Measurements from ENCODE around the gene SYNDIG1L. TPM values are rescaled to one million over a fixed set of nuclear protein-coding genes. Genes with fewer than 3 reads are reported as not detected.

Gene SYNDIG1L
- total and polyA plus RNA-seq, 2 of the 4 experiments (the other 2 are of a cell fraction), result not detected

GRCh38 chr14:74419086-74419485 is 6.9 kb downstream of the SYNDIG1L start:
- intact Hi-C loops (cut with micrococcal nuclease) (no loop called here), in situ Hi-C loops (cut with MboI; ENCODE audit: low sequenced_read_pairs) (no loop called here), dilution Hi-C loops (cut with HindIII; ENCODE audit: low sequenced_read_pairs, unreplicated experiment) (no loop called here)
- CTCF ChIA-PET, result no interaction called here
- POLR2A ChIA-PET (ENCODE audit: unreplicated experiment), result no interaction called here
- Histone ChIP-seq H3K4me3 (ENCODE audit: insufficient read depth, low read depth, low read length) (no peak overlapping the region), H2BK120ac (ENCODE audit: low read depth, low read length) (no peak overlapping the region), H2AK5ac (ENCODE audit: low read depth, low read length) (no peak overlapping the region), H3K27ac (ENCODE audit: insufficient read depth, low read length) (no peak overlapping the region), H3K36me3 (ENCODE audit: control insufficient read depth, insufficient read depth, low read length) (no peaks in the 10 kb centered on the region), H2BK20ac (ENCODE audit: low read depth, low read length) (no peak overlapping the region), H3K4ac (ENCODE audit: low read depth, low read length) (no peak overlapping the region), H3K4me2 (ENCODE audit: low read depth, low read length) (no peak overlapping the region), H4K20me1 (ENCODE audit: insufficient read depth, low read length) (no peaks in the 10 kb centered on the region), H3K9me3 (ENCODE audit: control insufficient read depth, insufficient read depth, low read length) (peaks cover 2% of the 10 kb centered on the region; the same call in 1 of the 2 replicates), H3K79me1 (ENCODE audit: low read depth in 1 of 2, low read length in 2 of 2) (no peaks in the 10 kb centered on the region), H2AK9ac (replicated peaks; ENCODE audit: low read depth, low read length, poor library complexity) (no peak overlapping the region), H4K8ac (ENCODE audit: low read depth in 2 of 2, low read length in 2 of 2) (no peak overlapping the region), H4K5ac (ENCODE audit: low read depth, low read length) (no peak overlapping the region), H3K27me3 (ENCODE audit: control insufficient read depth, insufficient read depth, low read length) (peaks cover 71% of the 10 kb centered on the region), H2BK5ac (ENCODE audit: low read depth, low read length, poor library complexity, severe bottlenecking) (no peak overlapping the region), H2BK15ac (ENCODE audit: low read depth, low read length) (no peak overlapping the region), H3K9me1 (ENCODE audit: insufficient read depth, low read length) (no peaks in the 10 kb centered on the region), H4K91ac (ENCODE audit: insufficient read depth, low read depth, low read length) (no peak overlapping the region), H3K14ac (replicated peaks; ENCODE audit: low read depth, low read length) (no peak overlapping the region), H3K9ac (ENCODE audit: low read depth, low read length) (no peak overlapping the region), H3K56ac (ENCODE audit: extremely low read depth, insufficient read depth, low read length) (no peak overlapping the region), H3K23ac (ENCODE audit: low read depth, low read length) (no peak overlapping the region), H2AFZ (replicated peaks; ENCODE audit: low read length, poor library complexity) (peak overlapping the region; percentile 17), H3K4me1 (ENCODE audit: control insufficient read depth, insufficient read depth, low read length) (no peaks in the 10 kb centered on the region), H3K18ac (ENCODE audit: low read depth, low read length) (no peak overlapping the region)
- 50% methylated on average over 2 of the region's 5 CpGs; no CpG with 5 or more reads in 1 of the 2 experiments for WGBS, 2 experiments (ENCODE audit: extremely low coverage in 2 of 2, insufficient read length in 1 of 2)
- ATAC-seq (ENCODE audit: low read depth) (no peak), DNase-seq (no peak)
- no TSS peak for BruUV-seq (replicated peaks)
- TF ChIP-seq RCOR1 (IDR thresholded peaks at IDR 0.05; ENCODE audit: insufficient replicate concordance, low read length), result no peak
- TF ChIP-seq NFE2L2 (IDR thresholded peaks at IDR 0.05; ENCODE audit: low read depth, low read length), result no peak
- TF ChIP-seq FOS (IDR thresholded peaks at IDR 0.05; ENCODE audit: low read depth, low read length), result no peak
- no peak for TF ChIP-seq RFX5 (IDR thresholded peaks at IDR 0.05; ENCODE audit: low read depth, low read length)
- no peak for TF ChIP-seq POLR2A (IDR thresholded peaks at IDR 0.05; ENCODE audit: low read depth, low read length)
- no peak for TF ChIP-seq MXI1 (IDR thresholded peaks at IDR 0.05; ENCODE audit: borderline replicate concordance, low read depth, low read length)
- no peak for TF ChIP-seq CHD1 (IDR thresholded peaks at IDR 0.05; ENCODE audit: low read depth, low read length)
- no peak for TF ChIP-seq RAD21 (IDR thresholded peaks at IDR 0.05; ENCODE audit: low read length)
- no peak for TF ChIP-seq CTCF (conservative IDR thresholded peaks at IDR 0.05; ENCODE audit: low read depth, low read length)
- no peak for TF ChIP-seq ELK1 (IDR thresholded peaks at IDR 0.05; ENCODE audit: borderline replicate concordance, low read depth, low read length)
